RWPE2 (cell line): ENCODE results near the gene ACOT11.

Experiments
- ATAC-seq: fragments of 200-7000 bp; cut with Tn5 transposase; 3 replicates; pipeline ENCODE4 v1.9.1; 2021; ENCODE audit warnings: low read depth
- DNase-seq: peaks from one replicate; pipeline ENCODE4 v3.0.0-alpha.2; 2020; ENCODE audit warnings: low spot score
- H3K27ac ChIP-seq: fragments of 450-650 bp; 2 replicates; pipeline ENCODE4 v1.5.1; 2017; ENCODE audit warnings: mild to moderate bottlenecking; ENCODE audit not compliant: poor library complexity, severe bottlenecking
- H3K27me3 ChIP-seq: fragments of 250-450 bp; sonication (Bioruptor Pico); 2 replicates; pipeline ENCODE4 v1.5.1; 2021; ENCODE audit warnings: mild to moderate bottlenecking, moderate library complexity; ENCODE audit not compliant: insufficient read depth, poor library complexity, severe bottlenecking
- H3K36me3 ChIP-seq: fragments of 250-450 bp; sonication (Bioruptor Pico); 2 replicates; pipeline ENCODE4 v1.5.1; 2020; ENCODE audit warnings: low read depth, mild to moderate bottlenecking, moderate library complexity
- H3K4me1 ChIP-seq: fragments of 250-450 bp; sonication (Bioruptor Pico); 2 replicates; pipeline ENCODE4 v1.5.1; 2021; ENCODE audit warnings: mild to moderate bottlenecking, moderate library complexity; ENCODE audit not compliant: insufficient read depth, poor library complexity, severe bottlenecking
- H3K4me3 ChIP-seq: fragments of 250-450 bp; sonication (Bioruptor Pico); 2 replicates; pipeline ENCODE4 v1.5.1; 2021; ENCODE audit warnings: mild to moderate bottlenecking, moderate library complexity; ENCODE audit not compliant: severe bottlenecking
- H3K9me3 ChIP-seq: fragments of 250-450 bp; sonication (Bioruptor Pico); 2 replicates; pipeline ENCODE4 v1.5.1; 2021; ENCODE audit warnings: mild to moderate bottlenecking, moderate library complexity; ENCODE audit not compliant: severe bottlenecking
- CTCF ChIP-seq: fragments of 450-650 bp; IDR thresholded peaks from one replicate; pipeline ENCODE4 v1.5.1; 2017; ENCODE audit warnings: mild to moderate bottlenecking, moderate library complexity; ENCODE audit not compliant: poor library complexity, severe bottlenecking

The ACOT11 gene

GRCh38 chr1:54594463-54594862, 46.4 kb downstream of the ACOT11 start:
- Histone ChIP-seq H3K4me3 (no peak overlapping the region), H3K4me1 (no peaks in the 10 kb centered on the region), H3K27ac (no peak overlapping the region), H3K9me3 (no peaks in the 10 kb centered on the region), H3K27me3 (no peaks in the 10 kb centered on the region), H3K36me3 (no peaks in the 10 kb centered on the region)
- TF ChIP-seq CTCF, result no peak
- DNase-seq (no peak), ATAC-seq (no peak)

GRCh38 chr1:54595956-54596498, 48.0 kb downstream of the ACOT11 start:
- no peak for ATAC-seq
- no peak overlapping the region for H3K27ac ChIP-seq

GRCh38 chr1:54596756-54597155, 48.7 kb downstream of the ACOT11 start:
- Histone ChIP-seq H3K27me3 (no peaks in the 10 kb centered on the region), H3K9me3 (no peaks in the 10 kb centered on the region), H3K4me1 (no peaks in the 10 kb centered on the region), H3K27ac (no peak overlapping the region), H3K4me3 (no peak overlapping the region), H3K36me3 (no peaks in the 10 kb centered on the region)
- DNase-seq, result no peak
- TF ChIP-seq CTCF, result no peak
- no peak for ATAC-seq

More at GRCh38 chr1:54595956-54596498, 48.0 kb downstream of the ACOT11 start:
- H3K4me3 ChIP-seq, result no peak overlapping the region
- no peaks in the 10 kb centered on the region for H3K36me3 ChIP-seq
- no peaks in the 10 kb centered on the region for H3K4me1 ChIP-seq
- DNase-seq, result no peak
- TF ChIP-seq CTCF, result no peak
- no peaks in the 10 kb centered on the region for H3K27me3 ChIP-seq
- no peaks in the 10 kb centered on the region for H3K9me3 ChIP-seq

GRCh38 chr1:54597455-54598030, 49.5 kb downstream of the ACOT11 start:
- H3K27me3 ChIP-seq, result no peaks in the 10 kb centered on the region
- no peak for TF ChIP-seq CTCF
- H3K36me3 ChIP-seq, result no peaks in the 10 kb centered on the region
- H3K4me1 ChIP-seq, result no peaks in the 10 kb centered on the region
- no peak overlapping the region for H3K4me3 ChIP-seq
- no peak for DNase-seq
- H3K27ac ChIP-seq, result no peak overlapping the region
- no peak for ATAC-seq
- H3K9me3 ChIP-seq, result no peaks in the 10 kb centered on the region

GRCh38 chr1:54599211-54599823, 51.3 kb downstream of the ACOT11 start:
- no peaks in the 10 kb centered on the region for H3K4me1 ChIP-seq
- DNase-seq, result no peak
- H3K4me3 ChIP-seq, result no peak overlapping the region
- no peaks in the 10 kb centered on the region for H3K36me3 ChIP-seq
- no peaks in the 10 kb centered on the region for H3K27me3 ChIP-seq
- TF ChIP-seq CTCF, result no peak
- ATAC-seq, result no peak
- no peak overlapping the region for H3K27ac ChIP-seq
- no peaks in the 10 kb centered on the region for H3K9me3 ChIP-seq
